H1 (cell line): Measurements from ENCODE around the gene KATNA1. TPM values are rescaled to one million over a fixed set of nuclear protein-coding genes. Genes with fewer than 3 reads are reported as not detected.

Experiments used
- CTCF ChIA-PET: fragments of 300-600 bp; sonication (Branson Sonifier 250); formaldehyde crosslinking; loops from one replicate; lab custom pipeline; 2021; ENCODE audit not compliant: partially characterized antibody; lab: Charles Lee
- POLR2A ChIA-PET: fragments of 300-600 bp; sonication (Branson Sonifier 250); formaldehyde crosslinking; loops from one replicate; lab custom pipeline; 2021; ENCODE audit warnings: inconsistent platforms; ENCODE audit not compliant: partially characterized antibody; lab: Charles Lee
- DNase-seq, 2 experiments: peaks; one replicate each; pipeline versions ENCODE4 v3.0.0 to v3.0.0-alpha.2; 2010 to 2022; ENCODE audit warnings: low spot score in 2 of 2, low read depth in 1 of 2, mixed read lengths in 1 of 2
- FAIRE-seq: peaks from 2 replicates; lab custom pipeline; 2011; peaks lifted over from hg19 to GRCh38; lab: Jason Lieb, UNC
- H2AFZ ChIP-seq: 2 replicates; pipeline ENCODE4 v1.8.1; 2012; ENCODE audit warnings: low read length, inconsistent platforms
- H2AK5ac ChIP-seq: 2 replicates; pipeline ENCODE4 v1.6.1; 2013; ENCODE audit warnings: low read depth, low read length
- H2BK120ac ChIP-seq: replicated peaks from 2 replicates; pipeline ENCODE3; 2013; ENCODE audit warnings: low read depth, low read length, inconsistent platforms
- H2BK12ac ChIP-seq: 2 replicates; pipeline ENCODE4 v1.6.1; 2013; ENCODE audit warnings: low read depth, low read length
- H2BK15ac ChIP-seq: 2 replicates; pipeline ENCODE4 v1.6.1; 2013; ENCODE audit warnings: low read length
- H2BK20ac ChIP-seq: 2 replicates; pipeline ENCODE4 v1.6.1; 2013; ENCODE audit warnings: low read length
- H2BK5ac ChIP-seq: 2 replicates; pipeline ENCODE4 v1.6.1; 2013; ENCODE audit warnings: low read depth, low read length
- H3K14ac ChIP-seq: 2 replicates; pipeline ENCODE4 v1.6.1; 2013; ENCODE audit warnings: inconsistent platforms; ENCODE audit not compliant: insufficient read length
- H3K18ac ChIP-seq: 2 replicates; pipeline ENCODE4 v1.6.1; 2013; ENCODE audit warnings: low read length; ENCODE audit errors: extremely low read depth
- H3K23ac ChIP-seq: 2 replicates; pipeline ENCODE4 v1.6.1; 2013; ENCODE audit warnings: inconsistent platforms; ENCODE audit not compliant: insufficient read length
- H3K23me2 ChIP-seq: 2 replicates; pipeline ENCODE4 v1.6.1; 2013; ENCODE audit warnings: low read depth, low read length
- H3K27ac ChIP-seq: 2 replicates; pipeline ENCODE4 v1.6.1; 2011; ENCODE audit warnings: low read depth, low read length, inconsistent platforms
- H3K27me3 ChIP-seq, 4 experiments: replicated peaks in 1 of 4; 1 replicate in 1 of 4; 2 replicates in 3 of 4; pipeline versions ENCODE4 v1.6.1 to v1.8.1; 2011 to 2013; ENCODE audit warnings: low read length in 3 of 4, mild to moderate bottlenecking in 3 of 4, inconsistent platforms in 2 of 4, mixed read lengths in 2 of 4, moderate library complexity in 1 of 4; ENCODE audit not compliant: control insufficient read depth in 3 of 4, insufficient read depth in 3 of 4; ENCODE audit errors: extremely low read depth in 1 of 4
- H3K36me3 ChIP-seq, 4 experiments: 2 replicates each; pipeline versions ENCODE4 v1.6.1 to v1.8.1; 2011 to 2013; ENCODE audit warnings: mild to moderate bottlenecking in 4 of 4, low read length in 3 of 4, moderate library complexity in 2 of 4, control low read depth in 1 of 4, inconsistent platforms in 1 of 4; ENCODE audit not compliant: insufficient read depth in 4 of 4, control insufficient read depth in 2 of 4
- H3K4ac ChIP-seq: replicated peaks from 2 replicates; pipeline ENCODE3; 2013; ENCODE audit warnings: low read length, low read depth, mixed read lengths, inconsistent platforms; ENCODE audit not compliant: insufficient read length
- H3K4me1 ChIP-seq, 4 experiments: replicated peaks in 1 of 4; 1 replicate in 1 of 4; 2 replicates in 3 of 4; pipeline versions ENCODE4 v1.6.1 to v1.8.1; 2011 to 2013; ENCODE audit warnings: low read length in 3 of 4, inconsistent platforms in 2 of 4, mixed read lengths in 1 of 4; ENCODE audit not compliant: insufficient read depth in 4 of 4, control insufficient read depth in 3 of 4
- H3K4me2 ChIP-seq, 2 experiments: 2 replicates each; pipeline versions ENCODE4 v1.6.1 to v1.8.1; 2011 to 2013; ENCODE audit warnings: low read depth in 2 of 2, low read length in 2 of 2, control low read depth in 1 of 2, inconsistent platforms in 1 of 2, mild to moderate bottlenecking in 1 of 2; ENCODE audit not compliant: insufficient read depth in 1 of 2
- H3K4me3 ChIP-seq, 4 experiments: fragments of 200-600, 300-600 bp in 1 of 4; sonication (generic), shearing (Covaris generic), sonication (Bioruptor Twin) in 1 of 4; 2 replicates each; pipeline versions ENCODE4 v1.5.1 to v1.8.1; 2011 to 2016; ENCODE audit warnings: low read length in 4 of 4, low read depth in 3 of 4, control low read depth in 2 of 4, inconsistent platforms in 2 of 4, mild to moderate bottlenecking in 2 of 4, mixed read lengths in 1 of 4, moderate library complexity in 1 of 4; ENCODE audit not compliant: insufficient read depth in 2 of 4; ENCODE audit errors: extremely low read depth in 1 of 4
- H3K56ac ChIP-seq: replicated peaks from 2 replicates; pipeline ENCODE3; 2013; ENCODE audit warnings: low read depth, mild to moderate bottlenecking, mixed read lengths, low read length, inconsistent platforms; ENCODE audit not compliant: insufficient read length
- H3K79me1 ChIP-seq: 2 replicates; pipeline ENCODE4 v1.6.1; 2013; ENCODE audit warnings: low read depth, low read length, control low read depth
- H3K79me2 ChIP-seq, 2 experiments: 2 replicates each; pipeline versions ENCODE4 v1.6.1 to v1.8.1; 2012 to 2013; ENCODE audit warnings: low read length in 2 of 2, mild to moderate bottlenecking in 2 of 2, inconsistent platforms in 1 of 2; ENCODE audit not compliant: insufficient read depth in 2 of 2, control insufficient read depth in 1 of 2
- H3K9ac ChIP-seq, 4 experiments: replicated peaks in 1 of 4; 1 replicate in 1 of 4; 2 replicates in 3 of 4; pipeline versions ENCODE4 v1.6.1 to v1.8.1; 2011 to 2013; ENCODE audit warnings: low read depth in 3 of 4, low read length in 3 of 4, control low read depth in 2 of 4, mild to moderate bottlenecking in 2 of 4, moderate library complexity in 2 of 4, inconsistent platforms in 1 of 4; ENCODE audit errors: extremely low read depth in 1 of 4
- H3K9me3 ChIP-seq, 2 experiments: 2 replicates each; pipeline versions ENCODE4 v1.6.1 to v1.8.1; 2012 to 2013; ENCODE audit warnings: mild to moderate bottlenecking in 2 of 2, moderate library complexity in 2 of 2, control low read depth in 1 of 2, inconsistent platforms in 1 of 2, low read depth in 1 of 2, low read length in 1 of 2, mixed read lengths in 1 of 2; ENCODE audit not compliant: insufficient read depth in 2 of 2
- H4K20me1 ChIP-seq, 2 experiments: replicated peaks in 1 of 2; 2 replicates each; pipeline versions ENCODE3 to v1.8.1; 2011 to 2013; ENCODE audit warnings: inconsistent platforms in 2 of 2, low read length in 2 of 2, mild to moderate bottlenecking in 1 of 2; ENCODE audit not compliant: insufficient read depth in 2 of 2, control insufficient read depth in 1 of 2
- H4K5ac ChIP-seq: 2 replicates; pipeline ENCODE4 v1.6.1; 2013; ENCODE audit warnings: low read length, low read depth, mixed read lengths, inconsistent platforms; ENCODE audit not compliant: insufficient read length
- H4K8ac ChIP-seq: 2 replicates; pipeline ENCODE4 v1.8.0; 2013; ENCODE audit warnings: mild to moderate bottlenecking, moderate library complexity, low read length, inconsistent platforms; ENCODE audit not compliant: insufficient read depth; ENCODE audit errors: extremely low read depth
- H4K91ac ChIP-seq: replicated peaks from 2 replicates; pipeline ENCODE3; 2013; ENCODE audit warnings: low read length, mixed read lengths, inconsistent platforms; ENCODE audit not compliant: insufficient read length
- EP300 ChIP-seq, 2 experiments: IDR thresholded peaks; 1 replicate in 1 of 2; 2 replicates in 1 of 2; pipeline ENCODE4 v1.6.1; 2011 to 2012; ENCODE audit warnings: low read depth in 2 of 2, low read length in 2 of 2, mild to moderate bottlenecking in 2 of 2, borderline replicate concordance in 1 of 2, inconsistent platforms in 1 of 2, moderate library complexity in 1 of 2
- GABPA ChIP-seq: IDR thresholded peaks from 2 replicates; pipeline ENCODE4 v1.6.1; 2011; ENCODE audit warnings: mild to moderate bottlenecking, low read length, moderate library complexity, borderline replicate concordance; ENCODE audit not compliant: insufficient read depth
- KDM4A ChIP-seq: IDR thresholded peaks from one replicate; pipeline ENCODE4 v1.7.1; 2012; ENCODE audit warnings: low read depth, mild to moderate bottlenecking, moderate library complexity, low read length, inconsistent platforms; ENCODE audit not compliant: severe bottlenecking
- SRF ChIP-seq: IDR thresholded peaks from 2 replicates; pipeline ENCODE4 v1.6.1; 2011; ENCODE audit warnings: mild to moderate bottlenecking, low read depth, low read length, moderate library complexity
- YY1 ChIP-seq: IDR thresholded peaks from 2 replicates; pipeline ENCODE4 v1.6.1; 2011; ENCODE audit warnings: low read depth, mild to moderate bottlenecking, low read length
- WGBS, 2 experiments: shearing (Covaris generic) in 1 of 2; methylation state at CpG; one replicate each; pipeline versions ENCODE4 v1.1.6 to v1.1.7; 2013 to 2015; ENCODE audit warnings: low lambda C conversion rate in 2 of 2, mixed read lengths in 2 of 2, inconsistent platforms in 1 of 2, low coverage in 1 of 2, missing lambda C conversion rate in 1 of 2; ENCODE audit not compliant: insufficient replicate concordance in 2 of 2, insufficient coverage in 1 of 2, insufficient read length in 1 of 2; ENCODE audit errors: extremely low coverage in 1 of 2, missing lambda C conversion rate in 1 of 2; 5-methylcytosine and 5-hydroxymethylcytosine counted together
- polyA plus RNA-seq, 7 experiments: library from polyadenylated mRNA; depleted of rRNA in 3 of 7; stranded (reverse) in 5 of 7; unstranded in 2 of 7; fragments of >200 nt in 5 of 7; fragments of 200-250 nt in 2 of 7; gene quantifications; 1 replicate in 5 of 7; 2 replicates in 1 of 7; 4 replicates in 1 of 7; pipeline versions ENCODE4 v1.2.1 to v1.2.3, GENCODE V29; 2011 to 2013; ENCODE audit warnings: missing spikeins in 2 of 7, mixed read lengths in 2 of 7
- total RNA-seq: library from RNA; stranded (reverse); fragmentation: NEBNext Ultra II Directional; extraction: Animal tissue kit (Norgen Biotek cat#: 25700); gene quantifications from 2 replicates; pipeline ENCODE4 v1.2.1, GENCODE V29; 2021

Gene KATNA1
- total and polyA plus RNA-seq, 2 of the 8 experiments (the other 6 are each of a cell fraction or from before 2014, with no cell fraction given): 7.6 to 20.3 TPM

- Histone ChIP-seq H2AK5ac (no peak overlapping the region), H4K5ac (no peak overlapping the region), H3K79me1 (peaks cover 2% of the 10 kb centered on the region; the same call in 1 of the 2 replicates), H3K18ac (no peak overlapping the region)
- CTCF ChIA-PET: no interaction called here
- TF ChIP-seq KDM4A: no peak
- no peak for TF ChIP-seq EP300 (IDR thresholded peaks at IDR 0.05; ENCODE audit: borderline replicate concordance in 1 of 2, low read depth in 2 of 2, low read length in 2 of 2)
- no peak for TF ChIP-seq GABPA
- TF ChIP-seq YY1: no peak
- TF ChIP-seq SRF: no peak
- TF ChIP-seq, all 59 proteins: peak for 0
- H3K23me2 ChIP-seq: peaks cover 2% of the 10 kb centered on the region; the same call in 1 of the 2 replicates
- FAIRE-seq: no peak
- H3K56ac ChIP-seq: no peak overlapping the region
- no peaks in the 10 kb centered on the region for H3K9me3 ChIP-seq
- H3K4me2 ChIP-seq: peak overlapping the region; percentile 64 to 85
- no peak overlapping the region for H2BK12ac ChIP-seq
- H3K79me2 ChIP-seq: peaks cover 0 to 27% of the 10 kb centered on the region in 2 experiments; a peak in 3 of 4 replicates
- no peak overlapping the region for H3K23ac ChIP-seq
- H3K9ac ChIP-seq: peak overlapping the region in 1 of 4 experiments; percentile 58; a peak in 1 of 7 replicates
- H2BK15ac ChIP-seq: no peak overlapping the region
- H3K4me3 ChIP-seq: peak overlapping the region; percentile 61 to 93 (median 86); a peak in 7 of 8 replicates
- H4K91ac ChIP-seq: no peak overlapping the region
- DNase-seq: no peak
- H3K27ac ChIP-seq: no peak overlapping the region
- H2AFZ ChIP-seq: no peak overlapping the region
- 88% methylated on average over 3 of the region's 3 CpGs; no CpG with 5 or more reads in 1 of the 2 experiments for WGBS, 2 experiments
- no peak overlapping the region for H2BK5ac ChIP-seq
- no peaks in the 10 kb centered on the region for H3K36me3 ChIP-seq
- POLR2A ChIA-PET: interaction anchor here (0.7 to 1.5 kb wide), 2 partner anchors 22 to 81 kb away, joined by 4 read pairs; partner anchors contain the start of gene GINM1
- no peak overlapping the region for H4K8ac ChIP-seq
- H3K4ac ChIP-seq: no peak overlapping the region
- no peaks in the 10 kb centered on the region for H4K20me1 ChIP-seq
- H3K27me3 ChIP-seq: no peaks in the 10 kb centered on the region
- no peak overlapping the region for H3K14ac ChIP-seq
- H3K4me1 ChIP-seq: peaks cover 0 to 4% (median 3%) of the 10 kb centered on the region in 4 experiments; a peak in 4 of 7 replicates
- no peak overlapping the region for H2BK120ac ChIP-seq
- no peak overlapping the region for H2BK20ac ChIP-seq
Observed at GRCh38 chr6:149646599-149646998, 1.9 kb downstream of the KATNA1 start.
